NCI-H2196 (cell line): Measurements from ENCODE around the gene LRRC37A3.
"Not testable (repeated sequence)": the region's sequence is repeated elsewhere in the genome, so short reads cannot be mapped to it uniquely, and the experiment has no call there.

Experiments
- DNase-seq: peaks from one replicate; lab custom pipeline; 2025; ENCODE audit not compliant: unreplicated experiment; lab: John Stamatoyannopoulos, UW

The LRRC37A3 gene

DNA sequence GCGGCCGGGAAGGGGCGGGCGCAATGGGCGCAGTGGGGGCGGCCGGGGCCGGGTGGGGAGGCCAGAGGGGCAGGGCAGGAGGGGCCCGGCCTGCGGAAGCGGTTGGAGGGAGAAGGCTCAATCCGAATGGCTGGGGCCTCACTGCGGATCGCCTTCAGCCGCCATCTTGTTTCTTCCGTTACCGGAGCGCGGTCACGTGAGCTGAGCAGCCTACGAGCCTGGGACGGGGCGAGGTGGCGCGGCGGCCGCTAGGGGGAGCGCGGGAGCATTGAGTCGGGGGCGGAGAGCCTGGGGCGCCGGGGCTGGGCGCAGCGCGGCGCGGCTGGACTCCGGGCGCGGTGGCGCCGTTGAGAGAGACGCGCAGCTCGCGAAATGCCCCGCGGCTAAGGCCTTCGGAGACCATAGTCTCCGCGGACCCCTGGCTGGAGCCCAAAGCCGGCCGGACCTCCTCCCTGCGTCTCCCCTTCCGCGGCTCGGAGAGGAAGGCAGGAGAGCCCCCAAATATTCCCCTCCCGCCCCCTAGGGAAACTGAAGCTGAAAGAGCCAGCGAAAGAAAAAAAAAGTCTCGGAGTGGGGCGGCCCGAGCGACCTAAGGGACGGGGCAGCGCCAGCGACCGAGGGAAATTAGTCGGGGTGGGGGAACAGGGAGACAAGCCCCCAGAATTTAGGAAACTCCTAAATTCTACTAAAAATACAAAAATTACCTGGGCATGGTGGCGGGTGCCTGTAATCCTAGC, at the start of gene LRRC37A3:
Gene LRRC37A3 (minus strand): TSS at position 190 of the 737 bp plus-strand sequence. CDS start 22,221 bp downstream, outside the sequence.
- peak; percentile 99 for DNase-seq

DNA sequence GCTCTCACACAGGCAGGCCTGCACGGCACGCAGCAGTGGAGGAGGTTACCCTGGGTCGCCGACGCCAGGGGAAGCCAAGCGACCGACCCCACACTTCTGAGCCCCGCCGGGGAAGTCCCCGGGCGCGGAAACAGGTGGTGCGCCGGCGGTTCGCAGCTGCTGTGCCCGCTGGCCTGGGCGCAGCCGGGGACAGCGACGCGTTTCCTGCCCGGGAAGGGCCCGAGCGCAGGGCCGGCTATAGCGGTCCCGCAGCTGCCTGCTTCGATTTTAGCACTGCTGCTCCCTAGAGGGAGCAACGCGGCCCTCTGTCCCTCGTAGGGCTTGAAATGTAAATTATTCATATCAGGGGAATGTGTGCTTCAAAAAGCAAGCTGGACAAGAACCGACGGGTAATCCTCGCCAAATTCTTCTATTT, 46.6 kb upstream of the LRRC37A3 start:
- peak; percentile 11 for DNase-seq

DNA sequence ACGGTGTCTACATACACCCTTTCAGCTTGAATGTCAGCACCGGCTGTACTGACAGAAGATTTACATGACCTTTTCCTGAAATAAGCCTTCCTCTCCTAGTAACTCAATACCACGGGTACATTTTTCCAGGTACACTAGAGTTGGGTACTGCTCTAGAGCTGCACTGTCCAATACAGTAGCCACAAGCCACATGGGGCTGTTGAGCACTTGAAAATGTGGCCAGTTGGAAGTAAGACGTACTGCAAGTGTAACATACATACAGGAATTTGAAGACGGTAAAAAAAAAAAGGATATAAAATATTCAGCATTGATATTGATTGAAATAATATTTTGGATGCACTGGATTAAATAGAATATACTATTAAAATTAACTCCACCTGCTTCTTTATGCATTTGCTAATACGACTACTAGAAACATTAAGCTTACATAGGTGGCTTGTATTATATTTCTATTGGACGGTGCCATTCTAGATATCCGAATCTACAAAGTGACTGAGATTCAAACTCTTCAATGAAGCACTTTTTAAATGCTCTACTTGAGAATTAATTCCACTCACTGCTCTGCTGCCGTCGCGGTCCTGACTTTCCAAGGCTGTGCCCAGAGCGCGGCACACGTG, 46.1 kb upstream of the LRRC37A3 start:
- DNase-seq: not testable (repeated sequence)

DNA sequence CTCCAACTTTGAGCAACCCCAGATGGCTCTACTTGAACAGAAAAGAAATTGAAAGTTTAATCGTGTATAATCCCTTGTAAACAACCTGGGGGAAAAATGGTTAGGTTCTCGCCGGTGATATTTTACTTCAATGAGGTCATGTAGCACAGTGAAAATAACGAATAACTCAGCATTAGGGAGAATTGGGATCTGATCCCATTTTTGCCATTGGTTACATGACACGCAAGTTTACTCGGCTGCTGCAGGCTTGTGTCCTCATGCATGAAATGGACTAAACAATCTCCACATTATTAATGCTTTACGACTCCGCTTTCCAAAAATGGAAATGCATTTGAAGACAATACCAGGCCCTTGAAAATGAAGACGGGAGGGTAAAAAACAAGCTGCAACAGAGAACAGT, 45.5 kb upstream of the LRRC37A3 start:
- DNase-seq: no peak

DNA sequence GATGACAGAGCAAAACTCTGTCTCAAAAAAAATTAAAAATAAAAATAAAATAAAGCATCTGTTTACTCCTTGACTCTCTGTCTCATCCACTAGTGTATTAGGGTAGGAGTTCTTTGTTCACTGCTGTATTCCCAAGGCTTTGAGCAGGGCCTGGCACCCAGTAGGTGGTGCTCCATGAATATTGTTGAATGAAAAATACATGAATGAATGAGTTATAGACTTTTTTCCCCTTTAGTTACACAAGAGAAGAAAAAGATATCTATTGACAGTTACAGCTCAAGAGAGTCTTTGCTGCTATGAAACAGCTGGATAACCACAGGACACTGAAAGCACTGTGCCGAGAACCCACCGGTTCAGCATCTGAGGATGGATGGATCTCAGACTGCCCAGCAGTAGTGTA, 44.5 kb upstream of the LRRC37A3 start:
- not testable (repeated sequence) for DNase-seq

DNA sequence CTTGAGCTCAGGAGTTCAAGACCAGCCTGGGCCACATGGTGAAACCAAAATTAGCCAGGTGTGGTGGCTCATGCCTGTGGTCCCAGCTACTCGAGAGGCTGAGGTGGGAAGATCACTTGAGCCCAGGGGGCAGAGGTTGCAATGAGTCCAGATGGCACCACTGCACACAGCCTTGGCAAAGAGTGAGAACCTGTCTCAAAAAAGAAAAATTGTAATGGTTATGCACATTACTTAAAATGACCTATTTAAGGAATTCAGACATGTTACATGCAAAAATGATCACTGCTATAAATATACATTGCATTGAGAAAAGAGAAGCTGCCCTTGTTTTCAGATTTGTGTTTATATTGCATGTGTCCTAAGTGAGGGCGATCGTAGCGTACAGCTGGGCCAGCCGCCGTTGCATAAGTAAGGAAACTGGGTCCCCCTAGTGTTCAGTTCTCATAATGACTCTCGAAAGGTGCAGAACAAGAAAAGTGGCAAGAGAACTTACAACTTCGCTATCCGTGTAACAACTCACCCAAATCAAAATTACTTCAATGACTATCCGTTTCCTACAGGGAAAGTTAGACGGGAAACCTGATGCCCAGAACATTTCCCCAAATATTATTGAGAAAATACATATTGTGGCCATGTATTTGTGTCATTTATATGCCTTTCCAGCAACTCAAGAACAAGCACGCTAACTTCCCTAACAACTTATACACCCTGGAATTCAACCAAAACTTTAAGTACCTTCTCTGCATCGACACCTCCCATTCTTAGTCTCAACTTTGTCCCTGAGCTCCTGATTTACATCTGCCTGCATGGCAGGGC, 42.5 kb upstream of the LRRC37A3 start:
- peak; percentile 72 for DNase-seq

DNA sequence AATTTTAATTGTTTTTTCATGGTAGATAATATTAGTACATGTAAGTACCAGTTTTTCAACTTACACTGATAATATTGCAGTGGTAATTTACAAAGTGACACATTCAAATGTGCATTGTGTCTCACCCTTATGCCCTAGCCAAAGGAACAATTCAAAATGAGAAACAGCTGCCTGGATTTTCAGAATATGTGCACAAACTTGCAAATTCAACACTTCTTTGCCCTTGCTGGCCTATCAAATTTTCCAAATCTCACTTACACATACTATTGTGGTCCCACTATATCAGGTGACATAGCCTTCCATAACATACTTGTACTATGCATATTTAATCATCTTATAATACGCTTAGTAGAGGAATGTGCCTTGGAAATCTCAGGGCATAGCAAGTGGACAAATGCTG, 32.6 kb upstream of the LRRC37A3 start:
- DNase-seq: no peak

DNA sequence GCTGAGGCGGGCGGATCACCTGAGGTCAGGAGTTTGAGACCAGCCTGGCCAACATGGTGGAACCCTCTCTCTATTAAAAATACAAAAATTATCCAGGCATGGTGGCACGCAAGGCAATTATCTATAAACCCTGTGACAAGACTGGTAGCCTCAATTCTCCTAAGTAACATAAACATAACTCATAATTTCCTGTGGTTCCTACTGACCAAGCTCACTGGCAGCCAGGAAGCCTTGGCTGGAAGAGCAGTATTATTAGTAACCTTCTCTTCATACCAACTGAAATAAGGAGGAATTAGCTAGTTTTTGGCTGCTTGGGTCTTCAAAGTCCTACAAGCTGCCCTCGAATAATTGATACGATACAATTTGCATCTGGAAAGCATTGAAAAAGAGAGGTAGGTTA, 31.6 kb upstream of the LRRC37A3 start:
- DNase-seq: no peak

DNA sequence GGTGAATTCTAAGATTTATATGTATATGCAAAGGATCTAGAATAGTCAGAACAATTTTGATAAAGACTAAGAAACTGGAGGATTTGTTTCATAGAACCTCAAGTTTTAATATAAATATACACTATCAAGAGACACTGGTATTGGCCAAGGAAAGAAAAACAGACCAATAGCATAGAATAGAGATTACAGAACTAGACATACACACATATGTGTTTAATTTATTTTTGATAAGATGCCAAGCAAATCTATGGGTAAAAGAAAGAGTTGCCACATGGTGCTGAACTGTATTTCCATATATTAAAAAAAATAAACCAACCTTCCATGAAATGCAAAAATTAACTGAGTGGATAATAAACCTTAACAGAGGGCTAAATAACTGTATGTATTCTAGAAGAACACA, 27.9 kb upstream of the LRRC37A3 start:
- no peak for DNase-seq

DNA sequence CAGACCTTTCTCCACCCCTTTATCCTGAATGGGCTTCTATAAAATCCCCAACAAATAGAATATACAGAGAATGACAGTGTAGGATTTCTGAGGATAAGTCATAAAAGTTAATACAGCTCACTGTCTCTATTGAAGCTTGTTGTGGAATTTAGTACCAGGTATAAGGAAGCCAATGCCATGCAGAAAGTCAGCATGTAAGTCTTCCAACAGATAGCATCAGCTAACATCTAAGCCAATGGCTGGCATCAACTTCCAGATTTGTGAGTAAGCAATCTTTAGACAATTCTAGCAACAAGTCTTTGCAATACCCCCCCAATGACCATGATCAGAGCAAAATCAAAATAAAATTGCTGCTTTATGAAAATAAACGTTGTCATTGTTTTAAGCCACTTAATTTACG, 22.5 kb upstream of the LRRC37A3 start:
- no peak for DNase-seq

DNA sequence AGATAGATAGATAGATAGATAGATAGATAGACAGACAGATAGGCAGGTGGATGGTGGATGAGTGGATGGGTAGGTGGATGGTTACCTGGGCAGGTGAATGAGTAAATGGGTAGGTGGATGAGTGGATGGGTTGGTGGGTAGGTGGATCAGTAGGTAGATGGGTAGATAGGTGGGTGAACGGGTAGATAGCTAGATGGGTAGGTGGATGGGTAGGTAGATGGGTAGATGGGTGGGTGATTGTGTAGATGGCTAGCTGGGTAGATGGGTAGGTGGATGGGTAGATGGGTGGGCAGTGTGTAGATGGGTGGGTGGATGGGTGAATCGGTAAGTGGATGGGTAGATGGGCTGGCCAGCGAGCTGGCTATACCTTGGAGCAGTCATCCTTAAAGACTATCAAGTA, 21.8 kb upstream of the LRRC37A3 start:
- no peak for DNase-seq

DNA sequence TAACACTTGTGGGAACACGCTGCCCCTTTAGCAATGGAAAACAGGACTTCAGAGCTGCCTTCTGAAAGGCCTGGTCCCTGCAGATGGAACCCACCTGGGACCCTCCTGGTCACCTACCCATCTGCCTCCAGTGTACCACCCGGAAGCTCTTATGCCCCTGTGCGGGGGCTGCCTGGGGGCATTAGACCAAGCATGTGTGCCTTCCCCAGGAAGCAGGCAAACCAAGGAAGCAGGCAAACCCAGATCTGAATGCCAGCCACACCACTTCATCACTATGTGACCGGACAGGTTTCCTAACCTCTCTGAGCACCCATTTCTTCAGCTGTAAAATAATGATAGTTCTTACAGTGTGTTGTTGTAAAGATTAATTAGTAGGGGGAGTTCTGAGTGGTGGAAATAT, 20.8 kb upstream of the LRRC37A3 start:
- DNase-seq: no peak

DNA sequence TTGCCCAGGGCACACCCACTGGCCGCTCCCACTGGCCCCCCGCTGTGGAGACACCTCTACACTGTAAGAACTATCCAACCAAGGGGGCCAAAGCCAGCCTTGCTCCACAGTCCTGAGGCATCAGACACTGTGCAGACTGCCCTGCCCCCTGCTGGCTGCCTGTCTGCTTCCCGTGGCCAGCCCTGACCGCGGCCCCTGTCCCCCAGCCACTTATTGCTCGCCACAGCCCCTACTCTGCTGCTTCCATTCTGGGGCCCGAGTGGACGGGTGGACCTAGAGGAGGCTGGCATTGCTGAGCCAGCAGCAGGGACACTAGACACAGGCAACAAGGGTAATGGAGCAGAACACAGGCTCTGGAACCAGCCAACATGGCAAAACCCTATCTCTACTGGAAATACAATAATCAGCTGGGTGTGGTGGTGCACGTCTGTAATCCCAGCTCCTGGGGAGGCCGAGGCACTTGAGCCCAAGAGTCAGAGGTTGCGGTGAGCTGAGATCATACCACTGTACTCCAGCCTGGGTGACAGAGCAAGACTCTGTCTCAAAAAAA, 19.7 kb upstream of the LRRC37A3 start:
- DNase-seq: no peak

DNA sequence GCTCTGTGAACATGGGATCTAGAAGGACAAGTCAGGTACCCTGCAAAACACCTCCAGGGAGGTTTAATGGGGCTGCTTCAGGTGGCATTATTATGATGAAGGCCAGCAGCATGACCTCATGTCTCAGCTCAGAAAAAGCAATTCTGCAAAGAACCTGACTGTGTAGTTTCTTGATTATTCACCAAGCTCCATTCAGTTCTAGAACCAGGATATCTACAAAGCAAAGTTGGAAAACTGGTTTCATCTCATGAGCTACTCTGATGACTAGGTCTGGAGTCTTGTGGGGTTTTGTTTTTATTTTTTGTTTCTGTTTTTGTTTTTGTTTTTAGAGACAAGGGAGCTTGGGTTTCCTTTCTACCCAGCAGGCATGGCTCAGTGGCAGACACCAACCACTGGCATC, 19.0 kb upstream of the LRRC37A3 start:
- no peak for DNase-seq

DNA sequence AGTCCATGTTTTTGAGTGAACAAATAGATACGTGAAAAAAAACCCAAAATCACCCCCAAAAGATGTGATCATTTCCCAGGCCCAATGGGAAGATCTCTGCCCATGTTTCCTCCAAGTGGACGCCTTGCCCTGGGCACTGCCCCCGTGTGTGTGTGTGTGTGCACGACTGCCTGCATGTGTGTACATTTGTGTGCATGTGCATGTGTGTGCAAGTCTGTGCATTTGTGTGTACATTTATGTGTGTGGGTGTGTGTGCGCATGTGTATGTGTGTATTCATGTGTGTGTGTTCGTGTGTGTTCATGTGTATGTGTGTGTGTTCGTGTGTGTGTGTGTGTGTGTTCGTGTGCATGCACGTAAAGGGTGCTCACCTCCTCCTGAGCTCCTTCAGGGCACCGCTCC, 16.8 kb upstream of the LRRC37A3 start:
- DNase-seq: no peak

DNA sequence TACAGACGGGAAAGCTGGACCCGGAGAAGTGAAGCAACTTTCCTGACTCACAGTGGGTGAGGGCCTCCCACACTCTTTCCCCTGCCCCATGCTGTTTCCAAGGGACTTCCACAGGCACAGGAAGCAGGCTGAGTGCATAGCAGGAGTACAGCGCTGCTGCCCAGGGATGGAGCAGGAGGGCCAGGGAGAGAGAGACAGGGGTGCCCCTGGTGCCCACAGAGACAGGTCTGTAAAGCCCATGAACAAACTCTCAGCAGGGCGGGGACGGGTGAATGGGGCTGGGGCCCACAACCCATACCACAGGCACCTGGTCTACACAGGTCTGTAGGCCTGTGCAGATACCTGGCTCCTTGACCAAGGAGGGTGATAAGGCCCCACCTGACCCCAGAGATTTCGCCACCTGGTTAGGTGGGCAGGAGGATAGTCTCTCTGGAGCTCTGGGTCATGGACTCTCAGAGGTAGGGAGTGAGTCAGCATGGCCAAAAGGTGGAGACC, 15.1 kb upstream of the LRRC37A3 start:
- not testable (repeated sequence) for DNase-seq

DNA sequence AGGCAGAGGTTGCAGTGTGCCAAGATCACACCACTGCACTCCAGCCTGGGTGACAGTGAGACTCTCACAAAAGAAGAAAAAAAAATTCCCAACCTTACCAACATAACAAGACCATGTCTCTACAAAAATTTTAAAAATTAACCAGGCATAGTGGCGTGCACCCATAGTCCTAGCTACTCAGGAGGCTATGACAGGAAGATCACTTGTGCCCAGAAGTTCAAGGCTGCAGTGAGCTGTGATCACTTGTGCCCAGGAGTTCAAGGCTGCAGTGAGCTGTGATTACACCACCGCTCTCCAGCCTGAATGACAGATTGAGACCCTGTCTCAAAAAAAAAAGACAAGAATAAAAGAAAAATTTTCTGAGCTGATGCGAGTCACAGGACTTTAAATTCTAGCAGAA, 13.6 kb upstream of the LRRC37A3 start:
- DNase-seq: not testable (repeated sequence)

DNA sequence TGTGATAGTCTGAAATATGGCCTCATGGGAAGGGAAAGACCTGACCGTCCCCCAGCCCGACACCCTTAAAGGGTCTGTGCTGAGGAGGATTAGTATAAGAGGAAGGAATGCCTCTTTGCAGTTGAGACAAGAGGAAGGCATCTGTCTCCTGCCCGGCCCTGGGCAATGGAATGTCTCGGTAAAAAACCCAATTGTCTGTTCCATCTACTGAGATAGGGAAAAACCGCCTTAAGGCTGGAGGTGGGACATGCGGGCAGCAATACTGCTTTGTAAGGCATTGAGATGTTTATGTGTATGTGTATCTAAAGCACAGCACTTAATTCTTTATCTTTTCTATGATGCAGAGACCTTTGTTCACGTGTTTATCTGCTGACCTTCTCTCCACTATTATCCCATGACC, 11.1 kb upstream of the LRRC37A3 start:
- not testable (repeated sequence) for DNase-seq

DNA sequence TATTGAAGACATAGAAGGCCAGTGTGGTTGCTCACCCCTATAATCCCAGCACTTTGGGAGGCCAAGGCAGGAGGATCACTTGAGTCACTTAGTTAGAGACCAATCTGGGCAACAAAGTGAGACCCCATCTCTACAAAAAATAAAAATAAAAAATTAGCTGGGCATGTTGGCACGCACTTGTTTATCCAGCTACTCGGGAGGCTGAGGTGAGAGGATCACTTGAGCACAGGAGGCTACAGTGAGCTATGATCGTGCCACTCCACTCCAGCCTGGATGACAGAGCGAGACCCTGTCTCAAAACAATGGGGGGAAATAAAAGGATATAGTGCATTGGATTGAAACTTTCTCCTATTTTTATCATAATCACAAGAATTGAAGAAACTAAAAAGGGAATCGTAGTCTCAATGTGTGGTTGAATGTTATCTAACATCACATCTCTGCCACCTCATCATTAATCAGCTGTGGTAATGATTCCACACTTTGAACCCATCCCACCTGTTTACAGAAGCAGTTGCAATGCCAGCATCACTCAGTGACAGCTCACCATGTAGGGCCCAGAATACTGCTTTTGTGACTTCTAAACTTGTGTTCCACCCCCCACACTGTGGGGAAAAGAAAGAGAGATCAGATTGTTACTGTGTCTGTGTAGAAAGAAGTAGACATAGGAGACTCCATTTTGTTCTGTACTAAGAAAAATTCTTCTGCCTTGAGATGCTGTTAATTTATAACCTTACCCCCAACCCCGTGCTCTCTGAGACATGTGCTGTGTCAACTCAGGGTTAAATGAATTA, 10.3 kb upstream of the LRRC37A3 start:
- DNase-seq: not testable (repeated sequence)

DNA sequence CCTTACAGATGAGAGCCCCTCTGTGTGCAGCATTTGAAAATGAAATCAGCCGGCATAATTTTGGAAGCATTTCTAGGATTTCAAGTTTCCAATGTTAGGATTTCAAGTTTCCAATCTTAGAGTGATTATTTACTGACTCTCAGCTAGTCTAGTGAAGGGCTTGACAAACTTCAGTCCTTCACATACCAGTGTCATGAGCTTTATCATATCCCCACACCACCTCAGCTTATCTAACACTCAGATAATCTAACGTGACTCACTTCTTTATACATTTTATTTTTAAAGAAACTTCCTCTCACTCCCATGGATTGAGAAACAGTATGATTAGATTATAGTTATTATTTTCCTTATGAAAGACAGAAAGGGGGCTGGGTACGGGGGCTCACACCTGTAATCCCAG, 9.4 kb upstream of the LRRC37A3 start:
- not testable (repeated sequence) for DNase-seq

DNA sequence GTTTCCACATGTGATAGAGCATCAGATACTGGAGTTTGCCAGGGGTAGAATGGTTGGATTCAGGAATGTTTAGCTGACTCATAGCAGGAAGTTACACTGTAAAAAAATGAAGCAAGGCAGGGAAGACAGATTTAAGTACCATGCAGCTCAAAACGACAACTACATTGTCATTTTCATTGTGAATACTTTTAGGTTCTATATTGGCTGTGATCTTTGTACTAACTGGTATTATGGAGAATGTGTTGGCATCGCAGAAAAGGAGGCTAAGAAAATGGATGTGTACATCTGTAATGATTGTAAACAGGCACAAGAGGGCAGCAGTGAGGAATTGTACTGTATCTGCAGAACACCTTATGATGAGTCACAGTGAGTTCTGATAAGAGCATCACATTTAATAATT, 8.2 kb upstream of the LRRC37A3 start:
- DNase-seq: peak; percentile 81
